Prostate gland (tissue), 2 donors: ENCODE data around the gene TMEM69.

ENCODE experiments used
- CTCF ChIP-seq, 4 experiments: fragments of 200-600 bp in 2 of 4; fragments of 450-650 bp in 2 of 4; sonication (generic) in 2 of 4; IDR thresholded peaks; 1 replicate in 3 of 4; 2 replicates in 1 of 4; pipeline ENCODE4 v1.5.1; 2016 to 2019; ENCODE audit warnings: antibody characterized with exemption in 4 of 4, mild to moderate bottlenecking in 2 of 4, moderate library complexity in 2 of 4
- POLR2A ChIP-seq: fragments of 450-650 bp; IDR thresholded peaks from one replicate; pipeline ENCODE4 v1.6.1; 2016; ENCODE audit warnings: antibody characterized with exemption, mild to moderate bottlenecking

DNA sequence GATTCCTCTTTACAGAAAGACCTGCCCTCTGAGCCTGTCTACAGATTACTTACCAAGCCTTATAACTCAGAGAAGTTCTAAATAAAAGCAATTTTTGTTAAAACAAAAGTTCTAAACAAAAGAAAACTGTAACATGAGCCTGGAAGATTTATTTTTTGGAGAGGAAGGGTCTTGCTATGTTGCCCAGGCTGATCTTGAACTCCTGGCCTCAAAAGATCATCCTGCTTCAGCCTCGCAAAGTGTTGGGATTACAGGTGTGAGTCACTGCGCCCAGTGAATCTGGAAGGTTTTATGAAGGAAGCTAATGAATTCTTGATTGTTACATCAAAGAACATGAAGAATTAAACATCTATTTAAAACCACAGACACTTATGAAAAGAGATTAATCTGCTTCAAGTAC lies 28.8 kb upstream of the TMEM69 start:
- TF ChIP-seq POLR2A = no peak
- TF ChIP-seq CTCF (IDR thresholded peaks at IDR 0.05) = no peak
